C4-2B (cell line): ENCODE results near the gene TMX1.
A peak's percentile ranks its signal among the peaks of the same experiment; 100 is the strongest.

ENCODE experiments used
- H3K27ac ChIP-seq: fragments of 450-650 bp; 2 replicates; pipeline ENCODE4 v1.5.1; 2017
- CTCF ChIP-seq: fragments of 450-650 bp; conservative IDR thresholded peaks from 2 replicates; pipeline ENCODE4 v1.5.1; 2017; ENCODE audit warnings: mild to moderate bottlenecking
- ZFX ChIP-seq: fragments of 450-650 bp; IDR thresholded peaks from 2 replicates; pipeline ENCODE4 v1.6.1; 2017

Gene TMX1

GRCh38 chr14:51224551-51224950, 15.5 kb upstream of the TMX1 start:
- no peak for TF ChIP-seq CTCF
- TF ChIP-seq ZFX = no peak
- no peak overlapping the region for H3K27ac ChIP-seq

GRCh38 chr14:51225751-51226150, 14.3 kb upstream of the TMX1 start:
- TF ChIP-seq ZFX (no peak), CTCF (no peak)

GRCh38 chr14:51228391-51228790, 11.7 kb upstream of the TMX1 start:
- TF ChIP-seq ZFX = no peak
- no peak for TF ChIP-seq CTCF
- H3K27ac ChIP-seq = no peak overlapping the region

More at GRCh38 chr14:51225751-51226150, 14.3 kb upstream of the TMX1 start:
- no peak overlapping the region for H3K27ac ChIP-seq

GRCh38 chr14:51228890-51229289, 11.2 kb upstream of the TMX1 start:
- TF ChIP-seq CTCF (no peak), ZFX (no peak)
- H3K27ac ChIP-seq = no peak overlapping the region

GRCh38 chr14:51236314-51236713, 3.7 kb upstream of the TMX1 start:
- TF ChIP-seq ZFX = no peak
- TF ChIP-seq CTCF = no peak
- no peak overlapping the region for H3K27ac ChIP-seq

- no peak for TF ChIP-seq ZFX
- TF ChIP-seq CTCF = no peak
Measured at GRCh38 chr14:51240804-51241380, 845 bp downstream of the TMX1 start.

GRCh38 chr14:51242545-51243490, 2.8 kb downstream of the TMX1 start:
- TF ChIP-seq ZFX (no peak), CTCF (no peak)
- no peak overlapping the region for H3K27ac ChIP-seq

More at GRCh38 chr14:51240804-51241380, 845 bp downstream of the TMX1 start:
- peak overlapping the region; percentile 87 for H3K27ac ChIP-seq
